Measurements from ENCODE around the gene TREM2. TPM values are rescaled to one million over a fixed set of nuclear protein-coding genes. Genes with fewer than 3 reads are reported as not detected.

Gene TREM2
- total and polyA plus RNA-seq, 2 of the 8 experiments (the other 6 are each of a cell fraction or from before 2014, with no cell fraction given), result 0.20 TPM; not detected in 1

DNA sequence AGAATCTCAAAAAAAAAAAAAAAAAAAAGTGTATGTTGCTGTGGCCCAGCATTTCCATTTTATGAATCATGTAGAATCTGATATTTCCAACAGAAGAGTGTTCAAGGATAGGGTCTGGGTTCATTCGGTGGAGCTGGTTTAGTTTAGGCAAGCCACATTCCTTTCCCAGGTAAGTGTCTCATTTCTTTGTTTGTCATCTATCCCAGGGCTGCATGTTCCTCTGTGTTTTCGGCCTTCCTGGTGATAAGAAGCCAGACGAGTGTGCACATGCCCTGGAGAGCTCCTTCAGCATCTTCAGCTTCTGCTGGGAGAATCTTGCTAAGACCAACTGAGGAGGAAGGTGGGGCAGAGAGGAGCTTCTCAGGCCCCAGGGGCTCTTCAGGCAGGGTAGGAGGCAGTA, 51.9 kb downstream of the TREM2 start:
- H4K5ac ChIP-seq (ENCODE audit: insufficient read length, low read depth, low read length), result no peak overlapping the region
- no peaks in the 10 kb centered on the region for H3K23me2 ChIP-seq (ENCODE audit: low read depth, low read length)
- H2BK5ac ChIP-seq (ENCODE audit: low read depth, low read length), result no peak overlapping the region
- no peaks in the 10 kb centered on the region for H3K9me3 ChIP-seq (ENCODE audit: insufficient read depth in 2 of 2, low read depth in 1 of 2, low read length in 1 of 2)
- no peak overlapping the region for H2BK15ac ChIP-seq (ENCODE audit: low read length)
- no peak overlapping the region for H2AK5ac ChIP-seq (ENCODE audit: low read depth, low read length)
- peaks cover 0 to 1% (median 0%) of the 10 kb centered on the region in 4 experiments; a peak in 1 of 7 replicates for H3K27me3 ChIP-seq (replicated peaks in 1 of 4; ENCODE audit: control insufficient read depth in 3 of 4, extremely low read depth in 1 of 4, insufficient read depth in 3 of 4, low read length in 3 of 4)
- FAIRE-seq (no peak), DNase-seq (ENCODE audit: low read depth in 1 of 2, low spot score in 2 of 2) (no peak)
- WGBS, 2 experiments (ENCODE audit: extremely low coverage in 1 of 2, insufficient coverage in 1 of 2, insufficient read length in 1 of 2, insufficient replicate concordance in 2 of 2, low coverage in 1 of 2, low lambda C conversion rate in 2 of 2, missing lambda C conversion rate in 1 of 2), result 89% methylated on average over 3 of the region's 3 CpGs; no CpG with 5 or more reads in 1 of the 2 experiments
- H3K14ac ChIP-seq (ENCODE audit: insufficient read length), result no peak overlapping the region
- ChIA-PET CTCF (ENCODE audit: partially characterized antibody) (interaction anchor here (0.7 to 2.4 kb wide), 4 partner anchors 9 to 86 kb away, joined by 3 to 9 read pairs (median 3); no protein-coding TSS in a partner anchor), POLR2A (ENCODE audit: partially characterized antibody) (no interaction called here)
- no peak overlapping the region for H2BK120ac ChIP-seq (replicated peaks; ENCODE audit: low read depth, low read length)
- no peak overlapping the region for H2BK12ac ChIP-seq (ENCODE audit: low read depth, low read length)
- TF ChIP-seq SUZ12 (IDR thresholded peaks at IDR 0.05; ENCODE audit: low read length) (no peak), KDM5A (IDR thresholded peaks at IDR 0.05; ENCODE audit: low read length) (no peak), GABPA (IDR thresholded peaks at IDR 0.05; ENCODE audit: borderline replicate concordance, insufficient read depth, low read length) (no peak), KDM4A (IDR thresholded peaks at IDR 0.05; ENCODE audit: low read depth, low read length, severe bottlenecking) (no peak)
- H3K56ac ChIP-seq (replicated peaks; ENCODE audit: insufficient read length, low read depth, low read length), result no peak overlapping the region
- H4K91ac ChIP-seq (replicated peaks; ENCODE audit: insufficient read length, low read length), result no peak overlapping the region
- H3K4me1 ChIP-seq (replicated peaks in 1 of 4; ENCODE audit: control insufficient read depth in 3 of 4, insufficient read depth in 4 of 4, low read length in 3 of 4), result no peaks in the 10 kb centered on the region
- H3K18ac ChIP-seq (ENCODE audit: extremely low read depth, low read length), result no peak overlapping the region
- no peak overlapping the region for H3K4ac ChIP-seq (replicated peaks; ENCODE audit: insufficient read length, low read depth, low read length)
- H3K23ac ChIP-seq (ENCODE audit: insufficient read length), result no peak overlapping the region
- H2BK20ac ChIP-seq (ENCODE audit: low read length), result no peak overlapping the region
- no peaks in the 10 kb centered on the region for H3K36me3 ChIP-seq (ENCODE audit: control insufficient read depth in 2 of 4, insufficient read depth in 4 of 4, low read length in 3 of 4)
- no peak overlapping the region for H3K4me3 ChIP-seq (ENCODE audit: extremely low read depth in 1 of 4, insufficient read depth in 2 of 4, low read depth in 3 of 4, low read length in 4 of 4)
- no peak overlapping the region; a peak in 1 of 7 replicates for H3K9ac ChIP-seq (replicated peaks in 1 of 4; ENCODE audit: extremely low read depth in 1 of 4, low read depth in 3 of 4, low read length in 3 of 4)
- H3K4me2 ChIP-seq (ENCODE audit: insufficient read depth in 1 of 2, low read depth in 2 of 2, low read length in 2 of 2), result no peak overlapping the region
- no peak overlapping the region for H2AFZ ChIP-seq (ENCODE audit: low read length)
- no peaks in the 10 kb centered on the region for H3K79me1 ChIP-seq (ENCODE audit: low read depth, low read length)
- no peaks in the 10 kb centered on the region for H4K20me1 ChIP-seq (replicated peaks in 1 of 2; ENCODE audit: control insufficient read depth in 1 of 2, insufficient read depth in 2 of 2, low read length in 2 of 2)
- H4K8ac ChIP-seq (ENCODE audit: extremely low read depth, insufficient read depth, low read length), result no peak overlapping the region
- no peak overlapping the region for H3K27ac ChIP-seq (ENCODE audit: low read depth, low read length)
- H3K79me2 ChIP-seq (ENCODE audit: control insufficient read depth in 1 of 2, insufficient read depth in 2 of 2, low read length in 2 of 2), result no peaks in the 10 kb centered on the region
